Fibroblast of lung (primary cell): ENCODE data around the gene ZBTB8A. TPM values are rescaled to one million over a fixed set of nuclear protein-coding genes. Genes with fewer than 3 reads are reported as not detected.

Experiments used
- DNase-seq, 2 donors: peaks; one replicate each; pipeline versions ENCODE4 v3.0.0 to v3.0.0-alpha.2; 2010; ENCODE audit warnings: low read depth in 2 of 2
- H2AFZ ChIP-seq: 2 replicates; pipeline ENCODE4 v1.5.1; 2012; ENCODE audit warnings: low read length, control low read depth, inconsistent platforms
- H3K27ac ChIP-seq: 2 replicates; pipeline ENCODE4 v1.5.1; 2011; ENCODE audit warnings: low read length, control low read depth; ENCODE audit not compliant: insufficient read depth
- H3K27me3 ChIP-seq: 2 replicates; pipeline ENCODE4 v1.5.1; 2011; ENCODE audit warnings: mild to moderate bottlenecking, low read length; ENCODE audit not compliant: control insufficient read depth, insufficient read depth
- H3K36me3 ChIP-seq: 2 replicates; pipeline ENCODE4 v1.5.1; 2011; ENCODE audit warnings: low read length; ENCODE audit not compliant: control insufficient read depth, insufficient read depth
- H3K4me1 ChIP-seq: 2 replicates; pipeline ENCODE4 v1.5.1; 2011; ENCODE audit warnings: low read length; ENCODE audit not compliant: control insufficient read depth, insufficient read depth; ENCODE audit errors: extremely low read depth
- H3K4me2 ChIP-seq: 2 replicates; pipeline ENCODE4 v1.5.1; 2011; ENCODE audit warnings: low read length, control low read depth; ENCODE audit not compliant: insufficient read depth; ENCODE audit errors: extremely low read depth
- H3K4me3 ChIP-seq, 4 experiments: fragments of 200-600 bp in 1 of 4; sonication (generic) in 1 of 4; replicated peaks in 1 of 4; 2 replicates each; pipeline ENCODE4 v1.5.1; 2011 to 2016; ENCODE audit warnings: low read length in 4 of 4, low read depth in 3 of 4, mild to moderate bottlenecking in 3 of 4, control low read depth in 2 of 4, inconsistent platforms in 1 of 4, mixed read lengths in 1 of 4; ENCODE audit not compliant: insufficient read depth in 1 of 4; ENCODE audit errors: control extremely low read depth in 1 of 4
- H3K79me2 ChIP-seq: 2 replicates; pipeline ENCODE4 v1.5.1; 2012; ENCODE audit warnings: mild to moderate bottlenecking, low read length, inconsistent platforms; ENCODE audit not compliant: control insufficient read depth, insufficient read depth
- H3K9ac ChIP-seq: 2 replicates; pipeline ENCODE4 v1.5.1; 2011; ENCODE audit warnings: mild to moderate bottlenecking, low read length, control low read depth; ENCODE audit not compliant: insufficient read depth
- H3K9me3 ChIP-seq: 2 replicates; pipeline ENCODE4 v1.5.1; 2012; ENCODE audit warnings: low read depth, low read length; ENCODE audit not compliant: control insufficient read depth, insufficient read depth
- H4K20me1 ChIP-seq: 2 replicates; pipeline ENCODE4 v1.5.1; 2011; ENCODE audit warnings: low read length; ENCODE audit not compliant: control insufficient read depth, insufficient read depth; ENCODE audit errors: extremely low read depth
- EZH2 ChIP-seq: IDR thresholded peaks from 2 replicates; pipeline ENCODE4 v1.5.1; 2012; ENCODE audit warnings: low read length, control low read depth, mild to moderate bottlenecking; ENCODE audit errors: missing control alignments
- polyA plus RNA-seq, 2 donors: library from polyadenylated mRNA; depleted of rRNA in 1 of 2; stranded (reverse) in 1 of 2; unstranded in 1 of 2; fragments of >200 nt; gene quantifications; 2 replicates each; pipeline ENCODE4 v1.2.1, GENCODE V29; 2011 to 2012; ENCODE audit warnings: missing spikeins in 1 of 2
- total RNA-seq: library from RNA; depleted of rRNA; stranded (reverse); fragments of >200 nt; gene quantifications from 2 replicates; pipeline ENCODE4 v1.2.1, GENCODE V29; 2014
- TF ChIP-seq, protein P1 (sequence below), 2 donors: IDR thresholded peaks in 1 of 2; conservative IDR thresholded peaks in 1 of 2; 1 replicate in 1 of 2; 2 replicates in 1 of 2; pipeline ENCODE4 v1.5.1; 2011 to 2012; ENCODE audit warnings: low read length in 2 of 2, control low read depth in 1 of 2, inconsistent platforms in 1 of 2, low read depth in 1 of 2, mild to moderate bottlenecking in 1 of 2

Gene ZBTB8A
- total and polyA plus RNA-seq, 2 donors (not counting 1 experiment from before 2014, with no cell fraction given) = 5.9 to 6.9 TPM

DNA sequence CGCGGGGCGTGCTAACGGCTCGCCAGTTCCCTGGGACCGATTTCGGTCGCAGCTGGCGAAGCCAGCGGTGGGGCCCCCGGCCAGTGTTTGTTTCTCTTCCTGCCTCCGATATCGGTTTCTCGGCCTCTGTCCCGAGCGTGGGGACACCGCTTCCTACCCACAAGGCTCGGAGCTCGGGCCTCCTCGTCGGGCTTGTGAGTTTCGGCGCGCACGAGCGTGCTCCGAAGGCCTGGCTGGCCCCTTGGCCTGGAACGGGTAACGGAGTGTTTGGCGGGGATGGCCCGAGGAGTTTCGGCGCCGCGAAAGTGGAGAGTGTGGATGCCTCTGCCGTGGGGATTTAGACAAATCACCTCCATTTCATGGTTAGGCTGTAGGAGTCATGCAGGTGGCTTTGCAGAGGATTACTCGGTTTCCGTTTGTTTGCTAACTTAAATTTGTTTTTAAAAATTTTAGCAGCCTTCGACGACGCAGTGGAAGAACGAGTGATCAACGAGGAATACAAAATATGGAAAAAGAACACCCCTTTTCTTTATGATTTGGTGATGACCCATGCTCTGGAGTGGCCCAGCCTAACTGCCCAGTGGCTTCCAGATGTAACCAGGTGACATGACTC is 112.3 kb downstream of the ZBTB8A start:
- no peak for TF ChIP-seq EZH2
- TF ChIP-seq, protein P1, sequence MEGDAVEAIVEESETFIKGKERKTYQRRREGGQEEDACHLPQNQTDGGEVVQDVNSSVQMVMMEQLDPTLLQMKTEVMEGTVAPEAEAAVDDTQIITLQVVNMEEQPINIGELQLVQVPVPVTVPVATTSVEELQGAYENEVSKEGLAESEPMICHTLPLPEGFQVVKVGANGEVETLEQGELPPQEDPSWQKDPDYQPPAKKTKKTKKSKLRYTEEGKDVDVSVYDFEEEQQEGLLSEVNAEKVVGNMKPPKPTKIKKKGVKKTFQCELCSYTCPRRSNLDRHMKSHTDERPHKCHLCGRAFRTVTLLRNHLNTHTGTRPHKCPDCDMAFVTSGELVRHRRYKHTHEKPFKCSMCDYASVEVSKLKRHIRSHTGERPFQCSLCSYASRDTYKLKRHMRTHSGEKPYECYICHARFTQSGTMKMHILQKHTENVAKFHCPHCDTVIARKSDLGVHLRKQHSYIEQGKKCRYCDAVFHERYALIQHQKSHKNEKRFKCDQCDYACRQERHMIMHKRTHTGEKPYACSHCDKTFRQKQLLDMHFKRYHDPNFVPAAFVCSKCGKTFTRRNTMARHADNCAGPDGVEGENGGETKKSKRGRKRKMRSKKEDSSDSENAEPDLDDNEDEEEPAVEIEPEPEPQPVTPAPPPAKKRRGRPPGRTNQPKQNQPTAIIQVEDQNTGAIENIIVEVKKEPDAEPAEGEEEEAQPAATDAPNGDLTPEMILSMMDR (conservative IDR thresholded peaks at IDR 0.05 in 1 of 2, IDR thresholded peaks at IDR 0.05 in 1 of 2; ENCODE audit: low read depth in 1 of 2, low read length in 2 of 2) = no peak

DNA sequence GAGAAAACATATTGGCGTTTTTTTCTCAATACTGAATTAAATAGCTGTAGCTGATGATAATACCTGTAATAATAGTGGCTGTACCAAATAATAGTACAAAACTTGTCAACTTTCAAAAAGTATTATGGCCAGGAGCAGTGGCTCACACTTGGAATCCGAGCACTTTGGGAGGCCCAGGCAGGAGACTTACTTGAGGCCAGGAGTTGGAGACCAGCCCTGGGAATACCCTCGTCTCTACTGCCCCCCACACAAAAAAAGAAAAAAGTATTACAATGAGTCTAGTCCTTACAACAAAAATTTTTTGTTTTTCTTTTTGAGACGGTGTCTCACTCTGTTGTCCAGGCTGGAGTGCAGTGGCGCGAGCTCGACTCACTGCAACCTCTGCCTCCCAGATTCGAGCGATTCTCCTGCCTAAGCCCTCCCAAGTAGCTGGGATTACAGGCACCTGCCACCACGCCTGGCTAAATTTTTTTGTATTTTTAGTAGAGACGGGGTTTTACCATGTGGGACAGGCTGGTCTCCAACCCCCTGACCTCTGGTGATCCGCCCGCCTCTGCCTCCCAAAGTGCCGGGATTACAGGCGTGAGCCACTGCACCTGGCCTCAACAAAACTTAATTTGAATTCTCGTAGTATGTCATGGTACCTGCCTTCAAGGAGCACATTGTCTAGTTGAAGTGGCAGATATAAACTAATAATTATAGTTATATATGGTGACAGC is 113.2 kb downstream of the ZBTB8A start:
- DNase-seq = no peak
- peak overlapping the region; percentile 64 to 94 (median 80) for H3K4me3 ChIP-seq
- H3K27ac ChIP-seq = peak overlapping the region; percentile 98
- H3K4me1 ChIP-seq = peaks cover 2% of the 10 kb centered on the region
- no peaks in the 10 kb centered on the region for H3K9me3 ChIP-seq
- peaks cover 65% of the 10 kb centered on the region for H3K79me2 ChIP-seq
- no peaks in the 10 kb centered on the region for H4K20me1 ChIP-seq
- H2AFZ ChIP-seq = no peak overlapping the region
- no peak overlapping the region for H3K9ac ChIP-seq
- H3K36me3 ChIP-seq = peaks cover 2% of the 10 kb centered on the region
- H3K27me3 ChIP-seq = no peaks in the 10 kb centered on the region
- TF ChIP-seq, protein P1 (conservative IDR thresholded peaks at IDR 0.05 in 1 of 2, IDR thresholded peaks at IDR 0.05 in 1 of 2; ENCODE audit: low read depth in 1 of 2, low read length in 2 of 2) = no peak
- no peak for TF ChIP-seq EZH2
- peak overlapping the region; percentile 64 for H3K4me2 ChIP-seq

More for the DNA sequence above, 112.3 kb downstream of the ZBTB8A start:
- H2AFZ ChIP-seq = no peak overlapping the region
- H4K20me1 ChIP-seq = no peaks in the 10 kb centered on the region
- H3K4me3 ChIP-seq = peak overlapping the region; percentile 64 to 94 (median 80)
- H3K79me2 ChIP-seq = peaks cover 60% of the 10 kb centered on the region
- H3K27me3 ChIP-seq = no peaks in the 10 kb centered on the region
- peak overlapping the region; percentile 98 for H3K27ac ChIP-seq
- peak overlapping the region; percentile 92 for H3K9ac ChIP-seq
- H3K4me1 ChIP-seq = peaks cover 2% of the 10 kb centered on the region
- H3K36me3 ChIP-seq = peaks cover 2% of the 10 kb centered on the region
- H3K9me3 ChIP-seq = no peaks in the 10 kb centered on the region
- DNase-seq = no peak
- H3K4me2 ChIP-seq = peak overlapping the region; percentile 64

Other genes with a start within 250 kb of the ZBTB8A start
- gene HDAC1, start 247.3 kb upstream of the ZBTB8A start, total RNA-seq = 86.3 and 100 TPM in 2 replicates
- gene HDAC1, start 247.3 kb upstream of the ZBTB8A start, polyA plus RNA-seq = 143 and 159 TPM in 2 replicates
- 11.7 and 33.1 TPM in 2 replicates for gene MARCKSL1, start 203.2 kb upstream of the ZBTB8A start, total RNA-seq
- 79.1 and 107 TPM in 2 replicates for gene MARCKSL1, start 203.2 kb upstream of the ZBTB8A start, polyA plus RNA-seq
- 0.77 and 0.99 TPM in 2 replicates for gene FAM229A, start 176.9 kb upstream of the ZBTB8A start, total RNA-seq
- gene FAM229A, start 176.9 kb upstream of the ZBTB8A start, polyA plus RNA-seq = 0.53 and 0.77 TPM in 2 replicates
- gene TSSK3, start 176.9 kb upstream of the ZBTB8A start, total RNA-seq = 0.50 and 0.51 TPM in 2 replicates
- 0.35 and 0.58 TPM in 2 replicates for gene TSSK3, start 176.9 kb upstream of the ZBTB8A start, polyA plus RNA-seq
- 48.5 and 55.5 TPM in 2 replicates for gene BSDC1, start 145.0 kb upstream of the ZBTB8A start, total RNA-seq
- 42.4 and 42.8 TPM in 2 replicates for gene BSDC1, start 145.0 kb upstream of the ZBTB8A start, polyA plus RNA-seq
- gene ZBTB8B, start 74.4 kb upstream of the ZBTB8A start, total RNA-seq = not detected in 2 replicates
- not detected in 2 replicates for gene ZBTB8B, start 74.4 kb upstream of the ZBTB8A start, polyA plus RNA-seq
- 37.8 and 38.0 TPM in 2 replicates for gene ZBTB8OS, start 111.1 kb downstream of the ZBTB8A start, total RNA-seq
- gene ZBTB8OS, start 111.1 kb downstream of the ZBTB8A start, polyA plus RNA-seq = 72.6 and 92.3 TPM in 2 replicates
- gene RBBP4, start 111.8 kb downstream of the ZBTB8A start, total RNA-seq = 92.5 and 95.0 TPM in 2 replicates
- 169 TPM in 2 replicates for gene RBBP4, start 111.8 kb downstream of the ZBTB8A start, polyA plus RNA-seq
- 43.7 and 58.1 TPM in 2 replicates for gene SYNC, start 163.3 kb downstream of the ZBTB8A start, total RNA-seq
- 31.5 and 50.9 TPM in 2 replicates for gene SYNC, start 163.3 kb downstream of the ZBTB8A start, polyA plus RNA-seq